ENCODE results near the gene KCNK3. TPM values are rescaled to one million over a fixed set of nuclear protein-coding genes. Genes with fewer than 3 reads are reported as not detected.

The KCNK3 gene
- total RNA-seq, 1 experiment from 2014 or later, result 32.8 TPM

GRCh38 chr2:26752656-26753055 is 60.1 kb downstream of the KCNK3 start:
- POLR2A ChIA-PET, result interaction anchor here (0.5 kb wide), 1 partner anchor 26 kb away, joined by 7 read pairs; no protein-coding TSS in a partner anchor
- TF ChIP-seq, protein P1, sequence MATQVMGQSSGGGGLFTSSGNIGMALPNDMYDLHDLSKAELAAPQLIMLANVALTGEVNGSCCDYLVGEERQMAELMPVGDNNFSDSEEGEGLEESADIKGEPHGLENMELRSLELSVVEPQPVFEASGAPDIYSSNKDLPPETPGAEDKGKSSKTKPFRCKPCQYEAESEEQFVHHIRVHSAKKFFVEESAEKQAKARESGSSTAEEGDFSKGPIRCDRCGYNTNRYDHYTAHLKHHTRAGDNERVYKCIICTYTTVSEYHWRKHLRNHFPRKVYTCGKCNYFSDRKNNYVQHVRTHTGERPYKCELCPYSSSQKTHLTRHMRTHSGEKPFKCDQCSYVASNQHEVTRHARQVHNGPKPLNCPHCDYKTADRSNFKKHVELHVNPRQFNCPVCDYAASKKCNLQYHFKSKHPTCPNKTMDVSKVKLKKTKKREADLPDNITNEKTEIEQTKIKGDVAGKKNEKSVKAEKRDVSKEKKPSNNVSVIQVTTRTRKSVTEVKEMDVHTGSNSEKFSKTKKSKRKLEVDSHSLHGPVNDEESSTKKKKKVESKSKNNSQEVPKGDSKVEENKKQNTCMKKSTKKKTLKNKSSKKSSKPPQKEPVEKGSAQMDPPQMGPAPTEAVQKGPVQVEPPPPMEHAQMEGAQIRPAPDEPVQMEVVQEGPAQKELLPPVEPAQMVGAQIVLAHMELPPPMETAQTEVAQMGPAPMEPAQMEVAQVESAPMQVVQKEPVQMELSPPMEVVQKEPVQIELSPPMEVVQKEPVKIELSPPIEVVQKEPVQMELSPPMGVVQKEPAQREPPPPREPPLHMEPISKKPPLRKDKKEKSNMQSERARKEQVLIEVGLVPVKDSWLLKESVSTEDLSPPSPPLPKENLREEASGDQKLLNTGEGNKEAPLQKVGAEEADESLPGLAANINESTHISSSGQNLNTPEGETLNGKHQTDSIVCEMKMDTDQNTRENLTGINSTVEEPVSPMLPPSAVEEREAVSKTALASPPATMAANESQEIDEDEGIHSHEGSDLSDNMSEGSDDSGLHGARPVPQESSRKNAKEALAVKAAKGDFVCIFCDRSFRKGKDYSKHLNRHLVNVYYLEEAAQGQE (IDR thresholded peaks at IDR 0.05; ENCODE audit: insufficient read depth in 1 of 2, low read depth in 2 of 2, low read length in 1 of 2), result no peak
- TF ChIP-seq POLR2AphosphoS5 (IDR thresholded peaks at IDR 0.05; ENCODE audit: low read depth, low read length) (no peak), TCF7L2 (IDR thresholded peaks at IDR 0.05; ENCODE audit: low read depth, low read length) (no peak), CTCF (IDR thresholded peaks at IDR 0.05) (no peak), SIN3A (IDR thresholded peaks at IDR 0.05; ENCODE audit: borderline replicate concordance, insufficient read depth, low read depth, low read length) (no peak)
- no peak for ATAC-seq
- Histone ChIP-seq H3K9me3 (ENCODE audit: control insufficient read depth, insufficient read depth, low read depth, low read length) (no peaks in the 10 kb centered on the region), H3K36me3 (ENCODE audit: control insufficient read depth, insufficient read depth, low read length) (no peaks in the 10 kb centered on the region), H3K27me3 (ENCODE audit: control insufficient read depth, insufficient read depth, low read length) (no peaks in the 10 kb centered on the region), H3K4me1 (ENCODE audit: control insufficient read depth, insufficient read depth, low read length) (peaks cover 17% of the 10 kb centered on the region), H3K27ac (ENCODE audit: low read length) (peak overlapping the region; percentile 29; the same call in 1 of the 2 replicates), H3K4me3 (ENCODE audit: low read depth in 2 of 2, low read length in 2 of 2) (no peak overlapping the region)
- in situ Hi-C loops (cut with HindIII; ENCODE audit: low pct_unique_long_range_greater_than_20kb, low sequenced_read_pairs), result no loop called here
- no TSS peak for BruUV-seq (replicated peaks)
- DNase-seq (ENCODE audit: low read depth, low spot score), result no peak
- CTCF ChIA-PET, result interaction anchor here (0.7 kb wide), 1 partner anchor 139 kb away, joined by 3 read pairs; no protein-coding TSS in a partner anchor
- intact Hi-C loops (cut with micrococcal nuclease; ENCODE audit: unreplicated experiment), result no loop called here

GRCh38 chr2:26754539-26754938 is 62.0 kb downstream of the KCNK3 start:
- ChIA-PET CTCF (no interaction called here), POLR2A (no interaction called here)
- TF ChIP-seq, protein P1 (IDR thresholded peaks at IDR 0.05; ENCODE audit: insufficient read depth in 1 of 2, low read depth in 2 of 2, low read length in 1 of 2), result no peak
- no peak for TF ChIP-seq TCF7L2 (IDR thresholded peaks at IDR 0.05; ENCODE audit: low read depth, low read length)
- no peak for TF ChIP-seq CTCF (IDR thresholded peaks at IDR 0.05)
- TF ChIP-seq POLR2AphosphoS5 (IDR thresholded peaks at IDR 0.05; ENCODE audit: low read depth, low read length), result no peak
- TF ChIP-seq SIN3A (IDR thresholded peaks at IDR 0.05; ENCODE audit: borderline replicate concordance, insufficient read depth, low read depth, low read length), result no peak
- H3K4me1 ChIP-seq (ENCODE audit: control insufficient read depth, insufficient read depth, low read length), result peaks cover 31% of the 10 kb centered on the region
- in situ Hi-C loops (cut with HindIII; ENCODE audit: low pct_unique_long_range_greater_than_20kb, low sequenced_read_pairs), result no loop called here
- BruUV-seq (replicated peaks), result no TSS peak
- H3K9me3 ChIP-seq (ENCODE audit: control insufficient read depth, insufficient read depth, low read depth, low read length), result no peaks in the 10 kb centered on the region
- no peak for ATAC-seq
- H3K27ac ChIP-seq (ENCODE audit: low read length), result peak overlapping the region; percentile 77; the same call in 1 of the 2 replicates
- H3K36me3 ChIP-seq (ENCODE audit: control insufficient read depth, insufficient read depth, low read length), result no peaks in the 10 kb centered on the region
- intact Hi-C loops (cut with micrococcal nuclease; ENCODE audit: unreplicated experiment), result no loop called here
- H3K27me3 ChIP-seq (ENCODE audit: control insufficient read depth, insufficient read depth, low read length), result no peaks in the 10 kb centered on the region
- H3K4me3 ChIP-seq (ENCODE audit: low read depth in 2 of 2, low read length in 2 of 2), result no peak overlapping the region
- DNase-seq (ENCODE audit: low read depth, low spot score), result no peak
